DND-41 (cell line): ENCODE measurements around the gene HELZ.

Experiments used
- CTCF ChIP-seq: IDR thresholded peaks from 2 replicates; pipeline ENCODE4 v1.5.1; 2012; ENCODE audit warnings: borderline replicate concordance, low read length, moderate library complexity, mild to moderate bottlenecking; ENCODE audit not compliant: poor library complexity, severe bottlenecking; ENCODE audit errors: extremely low read depth
- EZH2 ChIP-seq: IDR thresholded peaks from 3 replicates; pipeline ENCODE4 v1.6.1; 2012; ENCODE audit warnings: borderline replicate concordance, low read depth, mild to moderate bottlenecking, moderate library complexity, low read length, inconsistent platforms; ENCODE audit not compliant: severe bottlenecking

GRCh38 chr17:67071595-67071994 lies 173.4 kb downstream of the HELZ start:
- no peak for TF ChIP-seq CTCF
- TF ChIP-seq EZH2 = no peak
